Esophagus squamous epithelium (tissue), 5 donors: ENCODE results near the gene TCF4. TPM values are rescaled to one million over a fixed set of nuclear protein-coding genes. Genes with fewer than 3 reads are reported as not detected.

ENCODE experiments used
- DNase-seq: peaks from one replicate; lab custom pipeline; 2025; lab: John Stamatoyannopoulos, UW
- H3K27ac ChIP-seq, 4 donors: fragments of 200-600 bp; sonication (generic); one replicate each; pipeline ENCODE4 v1.5.1; 2016 to 2019; ENCODE audit warnings: mild to moderate bottlenecking in 1 of 4
- H3K27me3 ChIP-seq, 4 donors: fragments of 200-600 bp; sonication (generic); 1 replicate in 3 of 4; 2 replicates in 1 of 4; pipeline versions ENCODE4 v1.5.1 to v1.6.0; 2017 to 2021; ENCODE audit warnings: antibody characterized with exemption in 1 of 4
- H3K36me3 ChIP-seq, 3 donors: fragments of 200-600 bp; sonication (generic); one replicate each; pipeline ENCODE4 v1.5.1; 2016 to 2019
- H3K4me1 ChIP-seq, 3 donors: fragments of 200-600 bp; sonication (generic); one replicate each; pipeline ENCODE4 v1.5.1; 2017 to 2019
- H3K4me3 ChIP-seq, 4 donors: fragments of 200-600 bp; sonication (generic); 1 replicate in 3 of 4; 2 replicates in 1 of 4; pipeline ENCODE4 v1.5.1; 2016 to 2019; ENCODE audit warnings: mild to moderate bottlenecking in 2 of 4, moderate library complexity in 1 of 4
- H3K9me3 ChIP-seq, 3 donors: fragments of 200-600 bp; sonication (generic); one replicate each; pipeline ENCODE4 v1.5.1; 2016 to 2019
- POLR2A ChIP-seq, 4 donors: fragments of 450-650 bp; IDR thresholded peaks; one replicate each; pipeline ENCODE4 v1.6.1; 2017; ENCODE audit warnings: antibody characterized with exemption in 4 of 4, mild to moderate bottlenecking in 4 of 4, moderate library complexity in 3 of 4
- WGBS, 2 donors: methylation state at CpG; one replicate each; pipeline ENCODE4 v1.1.5; 2018; 5-methylcytosine and 5-hydroxymethylcytosine counted together
- intact Hi-C: fragments of 100-400 bp; cut with DNase I; formaldehyde crosslinking; loops from one replicate; pipeline ENCODE4 v1.15.0; 2022
- total RNA-seq, 4 donors: library from RNA; depleted of rRNA; stranded (reverse); fragments of >200 nt; gene quantifications; one replicate each; pipeline ENCODE4 v1.1.0, GENCODE V29; 2016
- TF ChIP-seq, protein P1 (sequence below), 6 experiments: fragments of 450-650 bp in 4 of 6; fragments of 200-600 bp in 2 of 6; sonication (generic) in 2 of 6; IDR thresholded peaks; one replicate each; pipeline ENCODE4 v1.5.1; 2016 to 2019; ENCODE audit warnings: antibody characterized with exemption in 6 of 6, mild to moderate bottlenecking in 4 of 6, moderate library complexity in 4 of 6
- donor health status: DM: yes; HTN: yes; CAD: no.

Gene TCF4
- total RNA-seq, 4 donors from 2014 or later = 19.0 to 79.7 (median 26.0) TPM

DNA sequence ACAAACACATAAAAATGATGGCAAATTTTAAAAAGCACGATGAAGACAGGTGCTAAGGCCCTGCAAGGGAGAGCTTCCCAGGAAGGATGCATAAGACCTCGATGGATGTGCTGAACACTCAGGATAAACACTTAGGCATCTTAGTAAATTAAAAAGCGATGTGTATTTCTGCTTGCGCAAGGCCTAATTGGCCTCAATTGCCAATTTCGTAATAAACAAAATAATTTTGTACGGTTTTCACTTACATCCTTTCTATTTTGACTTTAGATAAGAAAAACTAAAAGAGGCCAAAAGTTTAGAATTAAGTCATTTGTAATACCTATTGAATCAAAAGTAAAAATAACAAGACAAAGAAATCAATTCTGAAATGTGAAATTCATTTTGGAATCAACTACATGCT, 189.1 kb downstream of the TCF4 start:
- Histone ChIP-seq H3K27me3 (no peaks in the 10 kb centered on the region), H3K4me1 (peaks cover 0 to 13% (median 0%) of the 10 kb centered on the region in 3 donors), H3K9me3 (no peaks in the 10 kb centered on the region), H3K27ac (peak overlapping the region in 3 of 4 donors; percentile 2 to 67 (median 18)), H3K4me3 (no peak overlapping the region), H3K36me3 (no peaks in the 10 kb centered on the region)
- TF ChIP-seq POLR2A (IDR thresholded peaks at IDR 0.05) = no peak
- TF ChIP-seq, protein P1, sequence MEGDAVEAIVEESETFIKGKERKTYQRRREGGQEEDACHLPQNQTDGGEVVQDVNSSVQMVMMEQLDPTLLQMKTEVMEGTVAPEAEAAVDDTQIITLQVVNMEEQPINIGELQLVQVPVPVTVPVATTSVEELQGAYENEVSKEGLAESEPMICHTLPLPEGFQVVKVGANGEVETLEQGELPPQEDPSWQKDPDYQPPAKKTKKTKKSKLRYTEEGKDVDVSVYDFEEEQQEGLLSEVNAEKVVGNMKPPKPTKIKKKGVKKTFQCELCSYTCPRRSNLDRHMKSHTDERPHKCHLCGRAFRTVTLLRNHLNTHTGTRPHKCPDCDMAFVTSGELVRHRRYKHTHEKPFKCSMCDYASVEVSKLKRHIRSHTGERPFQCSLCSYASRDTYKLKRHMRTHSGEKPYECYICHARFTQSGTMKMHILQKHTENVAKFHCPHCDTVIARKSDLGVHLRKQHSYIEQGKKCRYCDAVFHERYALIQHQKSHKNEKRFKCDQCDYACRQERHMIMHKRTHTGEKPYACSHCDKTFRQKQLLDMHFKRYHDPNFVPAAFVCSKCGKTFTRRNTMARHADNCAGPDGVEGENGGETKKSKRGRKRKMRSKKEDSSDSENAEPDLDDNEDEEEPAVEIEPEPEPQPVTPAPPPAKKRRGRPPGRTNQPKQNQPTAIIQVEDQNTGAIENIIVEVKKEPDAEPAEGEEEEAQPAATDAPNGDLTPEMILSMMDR (IDR thresholded peaks at IDR 0.05) = no peak
- no peak for DNase-seq
- 78 to 79% methylated on average over 6 of the region's 6 CpGs for WGBS, 2 donors
- intact Hi-C loops = no loop called here

DNA sequence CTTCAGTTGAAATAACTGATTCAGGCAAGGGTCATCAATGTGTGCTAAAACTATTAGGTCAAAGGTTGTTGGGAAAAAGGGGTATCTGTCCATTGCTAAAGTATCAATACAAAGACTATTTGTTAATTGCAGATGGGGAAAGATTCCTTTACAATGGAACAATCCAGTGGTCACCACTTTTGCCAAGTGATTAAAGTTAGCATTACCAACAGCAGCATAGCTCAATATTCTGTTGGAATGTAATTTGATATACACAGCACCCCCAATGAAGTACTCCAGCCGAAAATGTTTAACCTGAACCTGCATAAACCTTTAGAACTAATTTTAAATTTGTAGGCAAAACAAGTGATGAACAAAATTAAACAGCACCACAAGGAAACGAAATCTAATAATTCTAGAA, 191.0 kb downstream of the TCF4 start:
- Histone ChIP-seq H3K9me3 (no peaks in the 10 kb centered on the region), H3K27ac (no peak overlapping the region), H3K4me1 (peaks cover 0 to 13% (median 0%) of the 10 kb centered on the region in 3 donors), H3K4me3 (no peak overlapping the region), H3K27me3 (no peaks in the 10 kb centered on the region), H3K36me3 (no peaks in the 10 kb centered on the region)
- DNase-seq = no peak
- WGBS, 2 donors = 63 to 77% methylated on average over 2 of the region's 2 CpGs
- intact Hi-C loops = no loop called here
- TF ChIP-seq, protein P1 (IDR thresholded peaks at IDR 0.05) = no peak
- no peak for TF ChIP-seq POLR2A (IDR thresholded peaks at IDR 0.05)

- TF ChIP-seq, protein P1 (IDR thresholded peaks at IDR 0.05) = no peak
- TF ChIP-seq POLR2A (IDR thresholded peaks at IDR 0.05) = no peak
- intact Hi-C loops = no loop called here
- Histone ChIP-seq H3K27ac (peak overlapping the region in 1 of 4 donors; percentile 25), H3K4me3 (no peak overlapping the region), H3K27me3 (no peaks in the 10 kb centered on the region), H3K9me3 (no peaks in the 10 kb centered on the region), H3K36me3 (no peaks in the 10 kb centered on the region), H3K4me1 (peaks cover 0 to 13% (median 0%) of the 10 kb centered on the region in 3 donors)
- no peak for DNase-seq
- WGBS, 2 donors = 73 to 77% methylated on average over 3 of the region's 3 CpGs
Measured at GRCh38 chr18:55396267-55396905, 191.6 kb downstream of the TCF4 start.

- 74% methylated on average over 6 of the region's 6 CpGs for WGBS, 2 donors
- TF ChIP-seq, protein P1 (IDR thresholded peaks at IDR 0.05) = no peak
- TF ChIP-seq POLR2A (IDR thresholded peaks at IDR 0.05) = no peak
- no peaks in the 10 kb centered on the region for H3K27me3 ChIP-seq
- intact Hi-C loops = no loop called here
- peak overlapping the region in 1 of 4 donors; percentile 25 for H3K27ac ChIP-seq
- no peaks in the 10 kb centered on the region for H3K9me3 ChIP-seq
- no peak overlapping the region for H3K4me3 ChIP-seq
- H3K4me1 ChIP-seq = peaks cover 0 to 13% (median 0%) of the 10 kb centered on the region in 3 donors
- DNase-seq = no peak
- no peaks in the 10 kb centered on the region for H3K36me3 ChIP-seq
Measured at GRCh38 chr18:55395799-55396198, 192.2 kb downstream of the TCF4 start.

GRCh38 chr18:55390898-55391297, 197.1 kb downstream of the TCF4 start:
- intact Hi-C loops = no loop called here
- WGBS, 2 donors = 91 to 100% methylated on average over 4 of the region's 4 CpGs
- no peak for DNase-seq

More at GRCh38 chr18:55390898-55391297, 197.1 kb downstream of the TCF4 start:
- Histone ChIP-seq H3K27me3 (no peaks in the 10 kb centered on the region), H3K36me3 (no peaks in the 10 kb centered on the region), H3K4me1 (peaks cover 0 to 20% (median 8%) of the 10 kb centered on the region in 3 donors), H3K27ac (no peak overlapping the region), H3K9me3 (no peaks in the 10 kb centered on the region), H3K4me3 (no peak overlapping the region)
- TF ChIP-seq, protein P1 (IDR thresholded peaks at IDR 0.05) = no peak
- TF ChIP-seq POLR2A (IDR thresholded peaks at IDR 0.05) = no peak
